ENCODE data around the gene EGLN1.

EGLN1 gene

GRCh38 chr1:231334079-231334666 lies 87.9 kb downstream of the EGLN1 start:
- Histone ChIP-seq H3K9ac (ENCODE audit: low read length) (peak overlapping the region; percentile 40; the same call in 1 of the 2 replicates), H3K79me2 (ENCODE audit: insufficient read depth, low read length) (peaks cover 53% of the 10 kb centered on the region)
- no peak for TF ChIP-seq EZH2 (IDR thresholded peaks at IDR 0.05; ENCODE audit: borderline replicate concordance, low read length)
- TF ChIP-seq CTCF (IDR thresholded peaks at IDR 0.05; ENCODE audit: low read length), result no peak

GRCh38 chr1:231332761-231333160 lies 89.3 kb downstream of the EGLN1 start:
- Histone ChIP-seq H3K79me2 (ENCODE audit: insufficient read depth, low read length) (peaks cover 46% of the 10 kb centered on the region), H3K9ac (ENCODE audit: low read length) (no peak overlapping the region), H3K36me3 (ENCODE audit: insufficient read depth, low read length) (peaks cover 25% of the 10 kb centered on the region), H3K4me1 (ENCODE audit: insufficient read depth, low read length, severe bottlenecking) (peaks cover 42% of the 10 kb centered on the region), H4K20me1 (ENCODE audit: insufficient read depth, low read length) (no peaks in the 10 kb centered on the region), H3K27me3 (ENCODE audit: insufficient read depth, low read length) (no peaks in the 10 kb centered on the region), H3K4me2 (ENCODE audit: low read length) (peak overlapping the region; percentile 90), H2AFZ (ENCODE audit: low read length) (no peak overlapping the region), H3K4me3 (ENCODE audit: low read depth, low read length, poor library complexity, severe bottlenecking) (peak overlapping the region; percentile 86), H3K9me2 (ENCODE audit: low read depth, low read length) (no peaks in the 10 kb centered on the region), H3K27ac (ENCODE audit: low read depth, low read length, poor library complexity, severe bottlenecking) (no peak overlapping the region), H3F3A (ENCODE audit: insufficient read depth, low read length) (no peaks in the 10 kb centered on the region), H3K9me3 (ENCODE audit: low read length) (no peaks in the 10 kb centered on the region)
- TF ChIP-seq CTCF (IDR thresholded peaks at IDR 0.05; ENCODE audit: low read length), result no peak
- no peak for TF ChIP-seq EZH2 (IDR thresholded peaks at IDR 0.05; ENCODE audit: borderline replicate concordance, low read length)

More at GRCh38 chr1:231334079-231334666, 87.9 kb downstream of the EGLN1 start:
- peaks cover 25% of the 10 kb centered on the region for H3K36me3 ChIP-seq (ENCODE audit: insufficient read depth, low read length)
- H3K4me3 ChIP-seq (ENCODE audit: low read depth, low read length, poor library complexity, severe bottlenecking), result peak overlapping the region; percentile 86
- H3K9me3 ChIP-seq (ENCODE audit: low read length), result no peaks in the 10 kb centered on the region
- H3K9me2 ChIP-seq (ENCODE audit: low read depth, low read length), result no peaks in the 10 kb centered on the region
- peaks cover 46% of the 10 kb centered on the region for H3K4me1 ChIP-seq (ENCODE audit: insufficient read depth, low read length, severe bottlenecking)
- no peak overlapping the region for H2AFZ ChIP-seq (ENCODE audit: low read length)
- no peaks in the 10 kb centered on the region for H3F3A ChIP-seq (ENCODE audit: insufficient read depth, low read length)
- H3K4me2 ChIP-seq (ENCODE audit: low read length), result peak overlapping the region; percentile 90
- H3K27ac ChIP-seq (ENCODE audit: low read depth, low read length, poor library complexity, severe bottlenecking), result no peak overlapping the region
- H3K27me3 ChIP-seq (ENCODE audit: insufficient read depth, low read length), result no peaks in the 10 kb centered on the region
- no peaks in the 10 kb centered on the region for H4K20me1 ChIP-seq (ENCODE audit: insufficient read depth, low read length)

- peaks cover 14% of the 10 kb centered on the region for H3K36me3 ChIP-seq (ENCODE audit: insufficient read depth, low read length)
- H3K27me3 ChIP-seq (ENCODE audit: insufficient read depth, low read length), result no peaks in the 10 kb centered on the region
- peaks cover 19% of the 10 kb centered on the region for H3K4me1 ChIP-seq (ENCODE audit: insufficient read depth, low read length, severe bottlenecking)
- no peak overlapping the region for H3K4me2 ChIP-seq (ENCODE audit: low read length)
- peaks cover 16% of the 10 kb centered on the region for H3K79me2 ChIP-seq (ENCODE audit: insufficient read depth, low read length)
- no peak overlapping the region for H3K9ac ChIP-seq (ENCODE audit: low read length)
- no peaks in the 10 kb centered on the region for H3K9me3 ChIP-seq (ENCODE audit: low read length)
- no peaks in the 10 kb centered on the region for H3K9me2 ChIP-seq (ENCODE audit: low read depth, low read length)
- H3F3A ChIP-seq (ENCODE audit: insufficient read depth, low read length), result no peaks in the 10 kb centered on the region
- no peak overlapping the region for H3K4me3 ChIP-seq (ENCODE audit: low read depth, low read length, poor library complexity, severe bottlenecking)
- H3K27ac ChIP-seq (ENCODE audit: low read depth, low read length, poor library complexity, severe bottlenecking), result no peak overlapping the region
- no peaks in the 10 kb centered on the region for H4K20me1 ChIP-seq (ENCODE audit: insufficient read depth, low read length)
- no peak overlapping the region for H2AFZ ChIP-seq (ENCODE audit: low read length)
- no peak for TF ChIP-seq EZH2 (IDR thresholded peaks at IDR 0.05; ENCODE audit: borderline replicate concordance, low read length)
- TF ChIP-seq CTCF (IDR thresholded peaks at IDR 0.05; ENCODE audit: low read length), result no peak
Observed at GRCh38 chr1:231329483-231329882, 92.6 kb downstream of the EGLN1 start.
